NT2/D1 (cell line): ENCODE results near the gene APOD.
A peak's percentile ranks its signal among the peaks of the same experiment; 100 is the strongest.

Experiments used
- DNase-seq: peaks from one replicate; pipeline ENCODE4 v3.0.0-alpha.2; 2011; ENCODE audit warnings: low read depth, low spot score
- H3K27me3 ChIP-seq: 2 replicates; pipeline ENCODE4 v1.6.0; 2011; ENCODE audit warnings: mild to moderate bottlenecking; ENCODE audit not compliant: insufficient read length, insufficient read depth
- H3K36me3 ChIP-seq: 2 replicates; pipeline ENCODE4 v1.6.1; 2011; ENCODE audit warnings: mild to moderate bottlenecking, low read length, mixed read lengths; ENCODE audit not compliant: insufficient read depth, insufficient read length
- H3K4me1 ChIP-seq: 2 replicates; pipeline ENCODE4 v1.5.1; 2011; ENCODE audit not compliant: insufficient read depth, insufficient read length
- H3K4me3 ChIP-seq: 2 replicates; pipeline ENCODE4 v1.5.1; 2011; ENCODE audit warnings: low read depth; ENCODE audit not compliant: insufficient read length
- H3K9ac ChIP-seq: 2 replicates; pipeline ENCODE4 v1.6.0; 2011; ENCODE audit warnings: low read depth; ENCODE audit not compliant: insufficient read length
- H3K9me3 ChIP-seq: 2 replicates; pipeline ENCODE4 v1.5.1; 2011; ENCODE audit warnings: mild to moderate bottlenecking, low read length; ENCODE audit not compliant: insufficient read depth
- SUZ12 ChIP-seq: IDR thresholded peaks from 2 replicates; pipeline ENCODE4 v1.6.1; 2011; ENCODE audit not compliant: insufficient read length, insufficient read depth; ENCODE audit errors: extremely low read depth
- YY1 ChIP-seq: IDR thresholded peaks from 2 replicates; pipeline ENCODE4 v1.6.1; 2011; ENCODE audit not compliant: insufficient read length, insufficient read depth
- ZNF274 ChIP-seq: IDR thresholded peaks from 2 replicates; pipeline ENCODE4 v1.6.1; 2011; ENCODE audit warnings: mild to moderate bottlenecking, low read depth, low read length

The APOD gene

GRCh38 chr3:195543500-195544229 is 40.1 kb downstream of the APOD start:
- DNase-seq = no peak
- peaks cover 6% of the 10 kb centered on the region for H3K4me1 ChIP-seq
- H3K9me3 ChIP-seq = no peaks in the 10 kb centered on the region
- H3K27me3 ChIP-seq = peaks cover 29% of the 10 kb centered on the region
- H3K4me3 ChIP-seq = peak overlapping the region; percentile 82
- H3K36me3 ChIP-seq = peaks cover 7% of the 10 kb centered on the region
- peak overlapping the region; percentile 70 for H3K9ac ChIP-seq
- TF ChIP-seq YY1 = no peak
- no peak for TF ChIP-seq SUZ12
- no peak for TF ChIP-seq ZNF274

GRCh38 chr3:195542698-195543499 is 40.8 kb downstream of the APOD start, which contains the start of gene PPP1R2:
Gene PPP1R2, minus strand, starts transcription at chr3:195543325. Its CDS starts 300 bp downstream, at chr3:195543025.
- TF ChIP-seq SUZ12 (no peak), YY1 (no peak), ZNF274 (no peak)
- peaks cover 29% of the 10 kb centered on the region for H3K27me3 ChIP-seq

DNA sequence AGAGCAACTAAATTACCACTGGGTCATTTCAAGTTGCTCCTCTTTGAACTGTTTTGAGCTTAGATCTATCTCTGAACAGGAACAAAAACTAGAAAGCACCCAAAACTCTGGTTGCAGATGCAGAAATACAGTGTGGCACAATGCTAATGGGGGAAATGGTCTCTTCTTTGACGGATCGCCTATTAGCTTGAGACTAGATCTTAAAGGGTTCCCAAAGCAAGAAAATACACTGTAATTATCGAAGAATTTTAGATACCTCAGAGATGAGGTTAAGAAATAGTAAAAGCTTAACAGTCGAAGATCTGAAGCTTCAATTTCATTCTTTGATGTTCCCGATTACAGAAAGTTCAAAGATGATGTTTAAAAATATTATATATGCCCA is 41.4 kb downstream of the APOD start:
- Histone ChIP-seq H3K4me1 (peaks cover 6% of the 10 kb centered on the region), H3K4me3 (peak overlapping the region; percentile 82), H3K27me3 (peaks cover 29% of the 10 kb centered on the region), H3K36me3 (peaks cover 7% of the 10 kb centered on the region), H3K9ac (peak overlapping the region; percentile 94), H3K9me3 (no peaks in the 10 kb centered on the region)
- no peak for DNase-seq
- TF ChIP-seq YY1 (no peak), SUZ12 (no peak), ZNF274 (no peak)

More at GRCh38 chr3:195542698-195543499, 40.8 kb downstream of the APOD start, which contains the start of gene PPP1R2:
- peak within 1 kb of the TSS; percentile 94 for H3K9ac ChIP-seq
- no peaks in the 10 kb centered on the region for H3K9me3 ChIP-seq
- peaks cover 7% of the 10 kb centered on the region for H3K36me3 ChIP-seq
- H3K4me1 ChIP-seq = peaks cover 6% of the 10 kb centered on the region
- DNase-seq = peak; percentile 76
- H3K4me3 ChIP-seq = peak within 1 kb of the TSS; percentile 82

GRCh38 chr3:195540511-195540910 is 43.2 kb downstream of the APOD start:
- Histone ChIP-seq H3K27me3 (peaks cover 17% of the 10 kb centered on the region), H3K4me3 (no peak overlapping the region), H3K9me3 (no peaks in the 10 kb centered on the region), H3K9ac (no peak overlapping the region), H3K36me3 (peaks cover 7% of the 10 kb centered on the region), H3K4me1 (peaks cover 6% of the 10 kb centered on the region)
- TF ChIP-seq SUZ12 (no peak), YY1 (no peak), ZNF274 (no peak)
- DNase-seq = no peak

DNA sequence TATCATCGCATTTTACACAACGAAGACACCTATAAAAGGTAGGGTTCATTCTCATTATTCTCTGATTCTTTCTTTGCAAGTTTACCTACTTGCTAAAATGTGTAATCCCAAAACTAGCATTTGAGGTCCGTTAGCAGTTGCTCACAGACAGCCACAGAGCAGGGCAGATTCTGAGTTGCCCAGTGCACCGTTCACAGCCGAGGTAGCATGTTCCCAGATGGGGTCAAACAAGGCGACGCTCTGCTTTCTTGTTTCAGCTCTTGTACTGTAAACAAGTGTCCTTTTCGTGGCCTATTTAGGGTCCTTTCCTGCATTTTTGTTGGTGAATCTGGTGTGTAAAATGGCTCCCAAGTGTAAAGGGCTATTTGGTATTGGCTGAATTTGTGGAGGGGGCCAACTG is 43.7 kb downstream of the APOD start:
- TF ChIP-seq SUZ12 = no peak
- no peak for TF ChIP-seq ZNF274
- no peak for TF ChIP-seq YY1
- no peak for DNase-seq
- Histone ChIP-seq H3K4me3 (no peak overlapping the region), H3K9me3 (no peaks in the 10 kb centered on the region), H3K9ac (no peak overlapping the region), H3K27me3 (peaks cover 14% of the 10 kb centered on the region), H3K36me3 (peaks cover 7% of the 10 kb centered on the region), H3K4me1 (peaks cover 6% of the 10 kb centered on the region)

GRCh38 chr3:195539479-195539878 is 44.3 kb downstream of the APOD start:
- no peak overlapping the region for H3K4me3 ChIP-seq
- peaks cover 9% of the 10 kb centered on the region for H3K27me3 ChIP-seq
- H3K9ac ChIP-seq = no peak overlapping the region
- peaks cover 6% of the 10 kb centered on the region for H3K4me1 ChIP-seq
- H3K36me3 ChIP-seq = peaks cover 7% of the 10 kb centered on the region
- no peak for TF ChIP-seq ZNF274
- no peaks in the 10 kb centered on the region for H3K9me3 ChIP-seq
- DNase-seq = no peak

DNA sequence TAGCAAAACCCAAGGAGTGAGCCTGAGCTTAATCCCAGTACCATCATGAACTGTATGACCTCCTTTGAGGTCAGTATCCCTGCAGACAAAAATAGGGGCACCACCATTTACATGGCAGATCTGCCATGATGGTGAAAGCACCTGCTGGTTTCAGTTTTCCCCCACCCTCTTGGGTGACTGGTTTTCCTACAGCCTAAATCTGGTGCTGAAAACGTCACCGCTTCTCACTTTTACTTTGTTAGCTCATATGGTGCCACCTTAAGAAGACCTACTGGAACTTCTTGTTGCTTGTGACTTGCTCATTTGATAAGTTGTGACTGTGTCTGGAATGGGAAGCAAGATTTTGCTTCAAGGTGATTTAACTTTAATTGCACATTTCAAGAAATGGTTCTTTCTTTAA is 45.7 kb downstream of the APOD start:
- DNase-seq = no peak
- Histone ChIP-seq H3K27me3 (no peaks in the 10 kb centered on the region), H3K4me3 (no peak overlapping the region), H3K9me3 (no peaks in the 10 kb centered on the region), H3K9ac (no peak overlapping the region), H3K4me1 (peaks cover 3% of the 10 kb centered on the region), H3K36me3 (peaks cover 7% of the 10 kb centered on the region)
- TF ChIP-seq SUZ12 = no peak
- no peak for TF ChIP-seq ZNF274
- no peak for TF ChIP-seq YY1
